Measurements from ENCODE around the gene USP33.
"Not testable (repeated sequence)": the region's sequence is repeated elsewhere in the genome, so short reads cannot be mapped to it uniquely, and the experiment has no call there.

The USP33 gene

DNA sequence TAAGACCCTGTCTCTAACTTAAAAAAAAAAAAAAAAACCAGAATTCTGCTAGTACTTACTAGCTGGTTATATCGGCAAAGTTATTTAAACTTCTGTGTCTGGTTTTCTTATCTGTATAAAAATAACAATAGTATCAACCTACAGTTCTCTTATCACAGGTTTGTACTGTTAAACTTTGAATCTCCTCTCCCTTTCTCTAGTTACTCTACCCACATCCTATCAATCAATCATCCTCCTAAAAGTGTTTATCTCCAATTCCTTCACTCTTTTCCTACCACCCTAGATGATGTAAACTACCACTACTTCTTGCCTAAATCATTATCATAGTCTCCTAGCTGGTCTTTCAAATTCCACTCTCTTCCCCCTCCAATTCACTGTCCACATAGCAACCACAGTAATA lies 27.6 kb downstream of the USP33 start:
- no peak for DNase-seq

GRCh38 chr1:77725706-77726105 lies 33.9 kb downstream of the USP33 start:
- DNase-seq, result no peak

DNA sequence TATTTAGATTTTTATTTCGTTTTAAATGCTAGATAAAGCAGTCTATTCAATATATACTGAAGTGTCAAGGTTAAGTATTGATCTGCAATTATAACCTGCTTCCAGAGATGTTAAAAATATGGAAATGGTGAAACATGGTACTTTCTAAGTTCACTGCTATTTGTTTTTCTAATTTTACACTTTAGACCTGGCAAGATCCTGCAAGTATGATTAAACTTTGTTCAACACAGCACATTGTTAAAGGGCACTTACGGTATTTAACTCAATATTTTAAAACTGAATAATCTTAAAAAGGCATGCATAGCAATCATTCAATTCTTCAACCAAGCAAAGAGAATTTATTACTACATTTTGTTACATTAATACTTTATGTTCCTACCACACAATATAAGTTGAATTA lies 41.5 kb downstream of the USP33 start:
- DNase-seq, result no peak

DNA sequence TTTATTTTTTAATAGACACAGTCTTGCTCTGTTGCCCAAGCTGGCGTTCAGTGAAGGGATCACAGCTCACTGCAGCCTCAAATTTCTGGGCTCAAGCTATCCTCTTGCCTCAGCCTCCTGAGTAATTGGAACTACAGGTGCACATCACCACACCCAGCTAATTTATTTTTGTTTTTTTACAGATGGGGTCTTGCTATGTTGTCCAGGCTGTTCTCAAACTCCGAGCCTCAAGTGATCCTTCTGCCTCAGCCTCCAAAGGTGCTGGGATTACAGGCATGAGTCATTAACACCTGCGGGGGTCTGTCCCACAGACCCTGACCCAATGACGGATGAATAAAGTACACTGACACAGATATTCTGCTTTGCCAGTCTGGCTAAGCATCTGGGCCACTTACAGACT lies 43.6 kb downstream of the USP33 start:
- DNase-seq, result no peak

DNA sequence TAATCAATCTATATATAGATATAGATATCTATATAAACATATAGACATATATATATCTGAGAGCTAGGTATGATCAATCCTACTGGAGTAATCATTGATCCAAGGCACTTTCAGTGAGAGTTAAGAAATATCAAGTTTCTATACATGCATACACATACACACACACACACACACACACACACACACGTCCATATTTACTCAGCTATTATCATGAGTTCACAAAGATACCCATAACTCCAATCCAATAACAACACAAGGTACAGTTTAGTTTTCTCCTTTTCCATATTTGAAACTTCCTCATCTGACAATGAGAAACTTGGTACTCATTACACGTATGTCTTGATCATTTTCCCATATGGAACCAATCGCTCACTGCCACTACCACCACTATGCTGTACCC lies 49.9 kb downstream of the USP33 start:
- no peak for DNase-seq

GRCh38 chr1:77706321-77706720 lies 53.3 kb downstream of the USP33 start:
- DNase-seq, result no peak

DNA sequence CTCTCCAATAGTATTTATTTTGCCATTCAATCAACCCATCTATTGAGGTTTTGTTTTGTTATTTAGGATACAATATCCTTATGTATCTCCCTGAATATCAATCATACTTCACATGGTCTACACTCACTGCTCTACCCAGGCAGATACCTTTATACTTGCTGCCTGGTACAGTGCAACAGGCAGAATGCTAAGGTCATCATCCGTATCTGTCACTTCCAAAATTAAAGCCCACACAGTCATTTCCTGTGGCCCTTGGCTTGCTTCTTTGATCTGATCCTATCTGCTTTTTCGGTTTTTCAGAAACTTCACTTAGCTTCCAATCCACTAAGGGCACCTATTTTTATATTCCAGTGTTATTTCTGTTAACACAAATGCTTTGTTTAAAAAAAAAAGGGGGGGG lies 54.9 kb downstream of the USP33 start:
- DNase-seq, result no peak

- not testable (repeated sequence) for DNase-seq
These were observed 60.0 kb downstream of the USP33 start for GRCh38 chr1:77699673-77700072.

DNA sequence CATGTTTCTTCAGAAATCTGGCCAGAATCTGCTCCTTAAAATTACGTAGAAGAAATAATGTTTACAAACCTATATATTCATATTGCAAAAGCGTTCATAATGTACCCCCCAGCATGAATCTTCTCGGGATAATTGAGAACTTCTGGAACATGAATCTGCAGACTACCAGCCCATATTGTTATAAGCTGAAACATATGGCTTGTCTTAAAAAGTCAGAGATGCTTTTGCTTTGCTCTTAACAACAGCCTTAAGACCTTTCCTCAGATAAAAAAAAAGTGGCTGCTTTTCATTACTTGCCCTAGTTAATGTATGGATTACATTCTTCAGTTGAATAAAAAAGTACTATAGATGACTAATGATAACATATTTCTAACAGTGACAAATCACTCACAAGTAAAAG lies 62.2 kb downstream of the USP33 start:
- DNase-seq, result no peak

DNA sequence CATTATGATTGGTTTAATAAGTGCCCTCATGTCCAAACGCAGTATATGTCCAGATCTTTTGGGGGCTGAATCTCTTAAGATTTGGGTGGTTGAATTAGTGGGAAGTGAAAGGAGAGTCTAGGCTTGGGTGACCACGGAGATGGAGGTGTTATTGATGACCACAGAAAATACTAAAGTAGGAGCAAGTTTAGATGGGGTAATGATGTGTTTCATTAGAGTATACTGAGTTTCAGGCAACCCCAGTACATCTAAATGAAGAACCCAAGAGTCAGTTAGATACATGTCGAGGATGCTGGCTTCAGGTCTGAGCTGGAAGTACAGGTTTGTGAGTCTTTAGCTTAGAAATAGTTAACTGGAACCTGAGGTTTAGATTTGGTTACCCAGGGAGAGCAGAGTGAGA lies 70.7 kb downstream of the USP33 start:
- no peak for DNase-seq

GRCh38 chr1:77687519-77687906 lies 72.1 kb downstream of the USP33 start:
- DNase-seq, result no peak

GRCh38 chr1:77686796-77687518 lies 72.7 kb downstream of the USP33 start:
- DNase-seq, result no peak

DNA sequence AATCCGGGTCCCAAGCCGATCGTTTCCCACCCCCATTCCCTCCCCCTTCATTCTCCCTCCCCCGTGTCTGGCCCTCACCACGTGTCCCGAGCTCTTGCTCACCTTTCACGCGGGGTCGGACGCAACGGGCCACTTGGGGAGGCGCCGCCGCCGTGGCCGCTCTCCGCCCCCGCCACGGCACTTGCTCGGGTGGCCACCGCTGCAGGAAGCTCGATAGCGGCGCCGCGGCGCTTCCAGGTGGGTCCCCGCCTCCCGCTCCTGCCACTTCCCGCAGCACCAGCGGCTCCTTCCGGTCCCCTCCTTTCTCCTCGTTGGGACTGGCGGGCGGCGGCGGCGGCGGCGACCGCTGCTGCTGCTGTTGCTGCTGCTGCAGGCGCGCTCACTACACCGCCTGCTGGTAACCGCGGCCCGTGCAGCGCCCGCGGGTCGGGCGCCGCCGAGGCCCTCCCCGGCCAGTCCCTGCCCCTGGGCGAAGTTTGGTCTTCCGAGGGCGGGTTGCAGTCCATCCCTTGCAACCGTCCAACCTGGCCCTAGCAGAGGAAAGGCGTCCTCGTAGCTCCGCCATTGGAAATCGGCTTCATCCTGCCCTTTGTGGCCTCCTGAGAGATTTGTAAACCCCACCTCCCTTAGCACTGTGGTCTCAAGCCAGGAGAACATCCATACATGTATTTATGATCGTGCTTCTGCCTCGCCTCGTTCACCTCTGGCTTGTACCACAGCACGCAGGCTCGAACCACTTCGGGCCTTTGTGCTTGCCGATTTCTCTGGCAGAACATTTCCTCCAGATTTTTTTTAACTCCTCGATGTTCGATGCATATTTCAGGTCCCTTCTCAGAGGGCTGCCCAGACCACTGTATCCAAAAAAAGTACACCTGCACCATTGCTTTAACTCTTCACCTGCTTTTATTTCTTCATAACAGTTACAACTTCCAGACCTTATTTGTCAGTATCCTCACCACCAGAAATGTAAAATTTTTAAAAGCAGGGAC lies 76.2 kb downstream of the USP33 start:
- DNase-seq, result peak; percentile 94

DNA sequence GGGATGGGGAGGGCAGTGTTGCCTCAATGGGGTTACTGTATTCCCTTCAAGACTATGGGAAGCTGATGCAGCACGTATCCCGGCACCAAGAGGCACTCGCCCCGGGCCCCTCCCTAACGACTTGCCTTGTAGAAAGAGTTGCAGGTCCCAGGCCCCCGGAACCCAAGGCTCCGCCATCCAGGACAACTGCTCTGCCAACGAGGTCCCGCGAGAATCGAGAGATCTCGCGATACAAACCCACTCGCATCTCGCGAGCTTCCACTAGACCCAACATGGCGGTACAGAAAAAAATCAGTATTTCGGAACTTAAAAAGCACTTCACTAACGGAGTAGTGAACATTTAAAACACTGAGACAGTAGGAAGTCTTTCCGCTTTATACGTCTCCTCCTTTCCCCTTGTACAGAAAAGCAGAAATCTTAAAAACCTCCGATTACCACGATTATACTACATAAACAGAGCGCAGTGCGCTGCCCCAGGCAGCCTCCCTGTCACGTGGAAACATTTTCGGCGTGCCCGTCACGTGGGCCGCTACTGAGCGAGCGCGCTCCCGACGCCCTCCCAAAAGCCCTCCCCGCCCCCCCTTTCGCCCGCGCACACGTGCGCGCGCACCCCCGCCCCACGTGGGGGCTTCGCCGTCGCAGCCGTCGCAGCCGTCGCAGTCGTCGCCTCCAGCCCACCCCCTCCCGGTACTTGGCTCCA lies 77.0 kb downstream of the USP33 start, which contains the start of gene ZZZ3:
ZZZ3 (minus strand) TSS at position 199 of the 700 bp plus-strand sequence. CDS start 49,304 bp downstream, outside the sequence.
- peak; percentile 94 for DNase-seq

DNA sequence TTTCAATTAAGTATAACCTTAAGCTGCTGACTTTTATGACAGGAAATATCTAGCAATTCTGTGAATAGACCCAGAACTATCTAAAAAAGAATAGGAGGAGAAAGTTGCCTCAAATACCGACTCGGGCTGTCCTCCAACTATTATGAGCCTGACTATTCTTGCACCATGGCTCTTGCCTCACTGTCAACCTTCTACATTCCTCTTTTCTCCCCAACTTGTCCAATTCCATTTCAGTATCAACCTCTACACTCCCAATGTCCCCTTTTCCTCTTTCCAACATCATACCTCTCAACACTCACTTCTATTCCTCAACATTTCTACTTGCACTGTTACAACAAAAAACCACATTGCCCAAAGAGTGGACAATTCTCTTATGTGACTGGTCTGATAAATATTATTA lies 79.5 kb downstream of the USP33 start:
- DNase-seq, result no peak

DNA sequence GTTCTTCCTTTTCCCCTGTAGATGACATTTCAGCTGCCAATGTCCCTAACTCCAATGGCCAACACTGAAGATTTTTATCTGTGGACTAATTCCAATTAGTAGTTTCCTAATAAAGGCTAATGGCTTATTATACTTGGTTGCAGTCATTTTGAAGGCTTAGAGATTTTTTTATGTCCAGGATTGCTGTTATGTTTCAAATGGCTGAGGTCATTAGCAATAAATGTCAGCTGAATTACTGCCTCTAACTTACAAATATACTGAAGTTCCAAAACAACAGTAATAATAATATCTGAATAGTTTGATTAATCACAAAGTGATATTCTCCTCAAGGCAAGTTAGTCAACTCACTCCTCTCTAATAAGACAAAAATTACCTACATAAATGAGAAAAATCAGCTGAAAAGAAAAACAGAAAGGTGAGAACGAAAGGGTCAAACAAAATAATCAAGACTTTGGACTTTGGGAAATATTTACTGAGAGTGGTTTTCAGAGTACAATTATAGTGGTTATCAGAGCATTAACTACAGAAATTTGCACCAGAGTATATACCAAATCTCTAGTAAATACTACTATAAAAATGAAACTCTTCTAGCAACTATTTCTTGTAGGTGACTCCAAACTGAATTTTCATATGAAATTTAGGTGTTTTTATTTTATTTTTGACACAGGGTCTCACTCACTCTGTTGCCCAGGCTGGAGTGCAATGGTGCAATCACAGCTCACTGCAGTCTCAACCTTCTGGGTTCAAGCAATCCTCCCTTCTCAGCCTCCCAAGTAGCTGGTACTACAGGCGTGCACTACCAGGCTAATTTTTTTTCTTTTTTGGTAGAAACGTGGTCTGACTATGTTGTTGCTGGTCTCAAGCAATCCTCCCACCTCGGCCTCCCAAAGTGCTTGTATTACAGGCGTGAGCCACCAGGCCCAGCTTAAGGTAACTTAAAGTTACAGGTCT lies 80.7 kb downstream of the USP33 start:
- DNase-seq, result no peak

GRCh38 chr1:77674807-77675206 lies 84.8 kb downstream of the USP33 start:
- not testable (repeated sequence) for DNase-seq

DNA sequence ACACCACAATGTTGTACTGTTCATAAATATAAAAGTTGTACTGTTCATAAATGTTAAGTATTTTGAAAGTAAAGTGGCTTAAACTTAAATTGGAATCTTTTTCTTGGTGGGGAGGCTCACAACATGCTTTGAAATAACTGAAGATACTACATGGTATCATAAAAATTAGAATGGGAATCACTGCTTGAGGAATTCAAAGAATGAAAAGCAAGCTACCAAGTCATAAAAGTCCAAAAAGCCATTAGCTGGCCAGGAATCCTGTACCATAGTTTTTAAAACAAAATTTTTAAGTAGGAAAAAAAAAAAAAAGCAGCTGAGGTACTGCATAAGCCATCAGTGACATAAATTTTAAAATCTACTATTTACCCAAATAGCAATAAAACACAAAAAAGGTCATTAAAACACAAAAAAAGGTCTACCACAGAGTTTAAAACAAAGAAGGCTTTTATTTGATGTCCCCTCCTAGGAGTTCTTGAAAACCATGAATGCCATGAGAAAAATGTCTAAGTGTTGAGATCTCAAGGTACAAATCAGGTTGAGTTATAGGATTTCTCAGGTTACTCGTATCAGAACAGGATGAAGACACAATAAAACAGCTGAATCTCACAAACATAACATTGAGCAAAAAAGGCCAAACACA lies 85.8 kb downstream of the USP33 start:
- no peak for DNase-seq

DNA sequence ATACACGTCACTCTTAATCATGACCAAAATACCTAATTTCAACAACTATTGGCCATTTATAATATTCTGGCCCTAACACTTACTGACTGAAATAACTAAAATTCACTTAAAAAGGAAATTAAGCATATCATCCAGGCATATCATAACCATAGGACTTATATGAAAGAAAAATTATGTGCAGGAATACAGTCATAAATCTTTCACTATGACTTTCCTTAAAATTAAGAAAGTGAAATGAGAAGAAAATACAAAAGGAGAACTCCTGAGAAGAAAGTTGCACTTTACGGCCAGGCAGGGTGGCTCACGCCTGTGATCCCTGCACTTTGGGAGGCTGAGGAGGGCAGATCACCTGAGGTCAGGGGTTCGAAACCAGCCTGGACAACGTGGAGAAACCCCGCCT lies 86.6 kb downstream of the USP33 start:
- DNase-seq, result no peak

GRCh38 chr1:77672374-77672773 lies 87.3 kb downstream of the USP33 start:
- DNase-seq, result no peak

DNA sequence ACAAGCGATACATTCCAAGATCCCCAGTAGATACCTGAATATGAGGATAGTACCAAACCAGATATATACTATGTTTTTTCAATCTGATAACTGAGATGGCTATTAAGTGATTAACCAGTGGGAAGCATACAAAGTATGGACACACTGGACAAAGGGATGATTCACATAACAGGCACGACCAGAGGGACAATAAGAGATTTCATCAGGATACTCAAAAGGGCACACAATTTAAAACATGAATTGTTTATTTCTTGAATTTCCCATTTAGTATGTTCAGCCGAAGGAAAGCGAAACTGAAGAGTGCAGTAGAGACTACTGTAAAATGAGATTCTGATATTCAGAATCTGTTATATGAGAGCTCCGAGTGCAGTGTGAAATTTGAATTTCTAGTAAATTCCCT lies 87.8 kb downstream of the USP33 start:
- no peak for DNase-seq

- no peak for DNase-seq
These were observed 89.3 kb downstream of the USP33 start for GRCh38 chr1:77670330-77670729.

All from CD4-positive, alpha-beta T cell treated with Interleukin-15 for 1 hour (primary cell).